GM19099 (cell line): ENCODE measurements around the gene USP27X.

Source experiments
- POLR2A ChIP-seq: IDR thresholded peaks from 3 replicates; pipeline ENCODE4 v1.6.1; 2011; ENCODE audit warnings: low read depth; ENCODE audit not compliant: insufficient read length; ENCODE audit errors: extremely low read depth

The USP27X gene

GRCh38 chrX:49877397-49878101 lies 1.7 kb upstream of the USP27X start:
- TF ChIP-seq POLR2A = no peak

- no peak for TF ChIP-seq POLR2A
Measured at GRCh38 chrX:49878128-49878833, 1.0 kb upstream of the USP27X start.

GRCh38 chrX:49879656-49880277 lies 483 bp downstream of the USP27X start:
- no peak for TF ChIP-seq POLR2A

GRCh38 chrX:49880668-49881067 lies 1.4 kb downstream of the USP27X start:
- no peak for TF ChIP-seq POLR2A

GRCh38 chrX:49884290-49884862 lies 5.1 kb downstream of the USP27X start:
- TF ChIP-seq POLR2A = no peak

- no peak for TF ChIP-seq POLR2A
Measured at GRCh38 chrX:49892542-49892941, 13.3 kb downstream of the USP27X start.

- TF ChIP-seq POLR2A = no peak
Measured at GRCh38 chrX:49896951-49897350, 17.7 kb downstream of the USP27X start.

- no peak for TF ChIP-seq POLR2A
Measured at GRCh38 chrX:49901048-49901447, 21.8 kb downstream of the USP27X start.

GRCh38 chrX:49910344-49910743 lies 31.1 kb downstream of the USP27X start:
- no peak for TF ChIP-seq POLR2A

GRCh38 chrX:49912086-49912485 lies 32.8 kb downstream of the USP27X start:
- TF ChIP-seq POLR2A = no peak

- no peak for TF ChIP-seq POLR2A
Measured at GRCh38 chrX:49912861-49913260, 33.6 kb downstream of the USP27X start.

GRCh38 chrX:49915361-49916222 lies 36.3 kb downstream of the USP27X start:
- TF ChIP-seq POLR2A = no peak

- no peak for TF ChIP-seq POLR2A
Measured at GRCh38 chrX:49919617-49920016, 40.3 kb downstream of the USP27X start.

GRCh38 chrX:49921109-49921508 lies 41.8 kb downstream of the USP27X start:
- no peak for TF ChIP-seq POLR2A

GRCh38 chrX:49922291-49923241 lies 43.3 kb downstream of the USP27X start, which contains the start of gene CLCN5:
Gene CLCN5 (plus strand): TSS chrX:49922596. CDS start chrX:49925299, 2,703 bp downstream.
- TF ChIP-seq POLR2A = peak; percentile 58
